OCI-LY3 (cell line): ENCODE data around the gene CTRL.

Experiments used
- EZH2phosphoT487 ChIP-seq: fragments of 200-600 bp; shearing (Covaris generic); IDR thresholded peaks from 2 replicates; pipeline ENCODE4 v1.6.1; 2018; ENCODE audit warnings: antibody characterized with exemption, mixed run types, low read depth
- TF ChIP-seq, protein P1 (sequence below): fragments of 200-600, 300-600 bp; sonication (generic); IDR thresholded peaks from 2 replicates; pipeline ENCODE4 v1.5.1; 2014; ENCODE audit warnings: antibody characterized with exemption, low read length, low read depth

DNA sequence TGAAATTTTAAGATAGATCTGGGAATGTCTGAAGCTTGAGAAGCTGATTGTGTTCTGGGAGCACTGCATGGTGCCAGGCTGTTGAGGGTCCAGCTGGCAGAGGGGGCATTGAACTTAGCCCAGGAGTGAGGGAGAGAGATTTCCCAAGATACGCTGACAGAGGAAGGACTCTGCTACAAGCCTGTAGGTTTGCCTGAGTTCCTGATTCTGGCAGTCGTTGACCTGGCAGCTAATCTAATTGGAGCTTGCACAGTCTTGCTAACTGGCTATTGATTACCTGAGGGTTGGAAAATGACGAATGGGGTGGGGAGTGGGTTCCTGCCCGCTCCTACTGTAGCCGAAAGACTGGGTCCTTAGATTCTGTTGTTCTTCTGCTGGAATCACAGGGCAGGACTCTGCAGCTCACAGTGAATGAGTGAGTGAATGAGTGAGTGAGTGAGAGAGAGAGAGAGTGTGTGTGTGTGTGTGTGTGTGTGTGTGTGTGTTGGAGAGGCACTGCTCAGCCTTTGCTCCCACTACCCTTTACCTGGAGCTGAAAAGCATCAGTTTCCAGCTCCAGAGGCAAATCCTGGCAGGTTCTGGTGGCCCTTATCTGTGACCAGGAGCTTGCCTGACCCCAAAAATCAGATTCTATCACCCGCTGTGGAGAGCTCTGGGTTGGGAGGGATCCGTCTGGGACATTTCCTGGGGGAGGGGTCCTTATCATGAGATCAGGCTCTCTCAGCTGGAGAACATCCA lies 16.7 kb downstream of the CTRL start:
- TF ChIP-seq, protein P1, sequence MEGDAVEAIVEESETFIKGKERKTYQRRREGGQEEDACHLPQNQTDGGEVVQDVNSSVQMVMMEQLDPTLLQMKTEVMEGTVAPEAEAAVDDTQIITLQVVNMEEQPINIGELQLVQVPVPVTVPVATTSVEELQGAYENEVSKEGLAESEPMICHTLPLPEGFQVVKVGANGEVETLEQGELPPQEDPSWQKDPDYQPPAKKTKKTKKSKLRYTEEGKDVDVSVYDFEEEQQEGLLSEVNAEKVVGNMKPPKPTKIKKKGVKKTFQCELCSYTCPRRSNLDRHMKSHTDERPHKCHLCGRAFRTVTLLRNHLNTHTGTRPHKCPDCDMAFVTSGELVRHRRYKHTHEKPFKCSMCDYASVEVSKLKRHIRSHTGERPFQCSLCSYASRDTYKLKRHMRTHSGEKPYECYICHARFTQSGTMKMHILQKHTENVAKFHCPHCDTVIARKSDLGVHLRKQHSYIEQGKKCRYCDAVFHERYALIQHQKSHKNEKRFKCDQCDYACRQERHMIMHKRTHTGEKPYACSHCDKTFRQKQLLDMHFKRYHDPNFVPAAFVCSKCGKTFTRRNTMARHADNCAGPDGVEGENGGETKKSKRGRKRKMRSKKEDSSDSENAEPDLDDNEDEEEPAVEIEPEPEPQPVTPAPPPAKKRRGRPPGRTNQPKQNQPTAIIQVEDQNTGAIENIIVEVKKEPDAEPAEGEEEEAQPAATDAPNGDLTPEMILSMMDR = no peak
- no peak for TF ChIP-seq EZH2phosphoT487
